Fibroblast of skin of abdomen (primary cell): ENCODE data around the gene SMAD1.
"Not testable (repeated sequence)": the region's sequence is repeated elsewhere in the genome, so short reads cannot be mapped to it uniquely, and the experiment has no call there.

ENCODE experiments used
- DNase-seq: peaks from one replicate; pipeline ENCODE4 v3.0.0-alpha.2; 2013

The SMAD1 gene

DNA sequence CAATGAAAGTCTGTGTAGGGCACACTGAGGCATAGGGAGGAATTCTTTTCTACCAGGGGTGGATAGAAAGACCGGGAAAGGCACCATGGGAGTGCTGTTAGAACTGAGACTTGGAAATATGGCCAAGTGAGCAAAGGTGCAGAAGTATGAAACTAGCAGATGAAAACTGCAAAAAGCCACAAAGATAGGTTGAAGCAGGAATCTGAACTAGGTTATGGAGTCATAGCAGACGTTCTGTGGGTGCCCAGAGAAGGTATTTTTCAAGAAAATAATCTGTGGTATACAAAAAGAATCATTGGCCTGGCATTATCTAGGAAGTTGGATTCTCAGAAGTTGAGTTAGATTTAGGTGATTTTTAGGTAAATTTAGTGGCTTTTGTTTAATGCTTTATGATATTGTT is 48.5 kb downstream of the SMAD1 start:
- no peak for DNase-seq

DNA sequence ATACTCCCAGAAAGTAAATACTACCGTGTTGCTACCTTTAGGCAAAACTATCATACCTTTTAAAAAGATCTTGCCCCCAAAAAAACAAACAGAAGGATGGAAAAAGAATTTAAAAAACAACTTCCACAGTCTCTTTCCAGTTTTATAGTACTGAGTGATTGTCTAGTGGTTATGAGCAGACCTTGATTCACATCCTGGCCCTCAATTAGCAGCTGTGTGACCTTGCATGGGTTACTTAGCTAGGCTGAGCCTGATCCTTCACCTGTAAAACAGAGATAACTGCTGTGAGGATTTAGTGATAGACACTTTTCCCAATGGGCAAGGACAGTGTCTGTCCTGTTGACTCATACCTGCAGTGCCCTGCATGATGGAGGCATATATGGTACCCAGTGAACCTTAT is 49.0 kb downstream of the SMAD1 start:
- DNase-seq, result no peak

DNA sequence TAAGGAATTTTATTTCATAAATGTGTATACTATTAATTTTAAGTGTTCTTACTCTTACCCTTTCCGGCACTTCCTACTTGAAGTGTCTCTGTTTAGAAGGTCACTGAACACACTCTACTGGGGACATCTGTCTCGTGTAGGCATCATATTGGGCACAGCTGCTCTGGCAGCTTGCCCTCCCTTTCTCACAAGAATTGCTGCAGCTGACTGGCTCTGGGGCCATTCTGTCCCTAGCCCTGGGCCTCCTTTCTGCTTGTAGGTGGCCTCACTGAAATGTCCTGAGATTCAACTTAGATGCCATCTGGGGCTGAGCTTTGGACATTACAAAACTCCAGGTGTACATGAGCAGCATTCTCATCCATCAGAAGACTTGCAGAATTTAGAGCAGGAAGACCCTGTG is 49.6 kb downstream of the SMAD1 start:
- DNase-seq, result no peak

DNA sequence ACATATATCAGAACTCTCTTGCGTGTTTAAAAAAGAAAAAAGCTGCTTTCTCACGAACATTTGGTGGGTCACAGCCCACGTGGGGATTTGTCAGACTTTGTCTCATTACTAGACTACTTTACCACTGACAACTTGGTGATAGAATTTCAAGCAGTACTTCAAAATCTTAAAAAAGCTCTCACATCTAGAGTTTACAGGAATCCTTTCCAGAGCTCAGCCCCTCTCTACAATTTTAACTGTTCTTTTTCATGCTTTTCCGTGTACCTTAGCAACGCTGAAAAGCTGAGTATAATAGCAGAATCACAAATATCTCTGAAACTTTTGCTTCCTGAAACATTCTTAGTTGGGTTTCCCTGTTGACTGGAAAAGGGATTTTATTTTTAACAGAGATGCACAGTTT is 50.2 kb downstream of the SMAD1 start:
- no peak for DNase-seq

DNA sequence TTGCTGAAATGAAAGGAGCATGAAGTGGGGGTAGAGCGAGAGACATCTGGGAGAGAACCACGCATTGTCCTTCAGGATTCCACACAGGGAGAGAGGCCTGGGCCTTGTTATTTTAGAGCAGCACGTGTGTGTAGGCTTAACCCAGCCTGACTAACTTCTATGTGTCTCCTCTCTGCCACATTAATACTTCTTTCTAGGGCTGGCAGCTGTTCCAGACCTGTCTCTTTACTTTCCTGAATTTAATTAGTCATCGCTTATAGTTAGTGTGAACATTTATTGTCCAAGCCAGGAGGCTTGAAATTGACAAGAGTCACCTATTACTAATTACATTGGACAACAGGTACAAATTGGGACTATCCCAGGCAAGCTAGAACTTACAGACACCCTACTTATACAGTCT is 51.3 kb downstream of the SMAD1 start:
- peak; percentile 70 for DNase-seq

DNA sequence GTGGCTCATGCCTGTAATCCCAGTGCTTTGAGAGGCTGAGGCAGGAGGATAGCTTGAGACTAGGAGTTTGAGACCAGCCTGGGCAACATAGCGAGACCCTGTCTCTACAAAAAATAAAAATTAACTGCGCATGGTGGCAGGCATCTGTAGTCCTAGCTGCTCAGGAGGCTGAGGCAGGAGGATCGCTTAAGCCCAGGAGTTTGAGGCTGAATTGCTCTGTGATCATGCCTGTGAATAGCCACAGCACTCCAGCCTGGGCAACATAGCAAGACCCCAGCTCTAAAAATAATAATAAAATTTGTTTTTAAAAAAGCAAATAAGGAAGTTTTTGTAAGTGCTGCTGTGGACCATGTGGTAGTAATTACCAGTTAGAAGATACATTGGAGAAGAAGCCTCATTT is 51.8 kb downstream of the SMAD1 start:
- DNase-seq, result not testable (repeated sequence)

DNA sequence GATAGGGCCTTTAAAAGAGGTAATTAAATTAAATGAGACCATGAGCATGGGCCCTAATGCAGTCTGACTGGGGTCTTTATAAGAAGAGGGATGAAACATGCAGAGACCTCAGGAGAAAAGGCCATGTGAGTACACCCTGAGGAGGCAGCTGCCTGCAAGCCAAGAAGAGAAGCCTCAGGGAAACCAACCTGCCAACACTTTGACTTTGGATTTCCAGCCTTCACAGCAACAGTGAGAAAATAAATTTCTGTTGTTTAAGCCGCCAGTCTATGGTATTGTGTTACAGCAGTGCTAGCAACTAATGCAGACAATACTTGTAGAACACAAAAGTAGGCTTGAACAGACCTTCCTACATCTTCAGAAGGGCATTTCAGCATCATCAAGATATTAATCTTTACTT is 52.3 kb downstream of the SMAD1 start:
- no peak for DNase-seq

DNA sequence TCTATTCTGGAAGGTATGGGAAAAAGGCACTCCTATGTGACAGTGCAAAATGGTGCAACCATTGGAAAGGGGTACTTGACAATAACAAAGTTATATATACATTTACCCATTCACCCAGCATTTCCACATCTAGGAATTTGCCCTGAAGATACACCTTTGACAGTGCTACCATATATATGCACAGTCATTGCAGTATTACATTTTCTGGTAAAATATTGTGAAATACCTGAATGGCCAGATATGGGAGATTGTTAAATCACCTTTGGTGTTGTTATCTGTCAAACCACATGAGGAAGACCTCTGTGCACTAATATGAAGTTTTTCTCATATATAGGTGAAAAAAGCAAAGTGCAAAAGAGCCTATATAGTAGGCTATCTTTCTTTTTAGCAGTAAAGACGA is 53.5 kb downstream of the SMAD1 start:
- DNase-seq, result no peak

DNA sequence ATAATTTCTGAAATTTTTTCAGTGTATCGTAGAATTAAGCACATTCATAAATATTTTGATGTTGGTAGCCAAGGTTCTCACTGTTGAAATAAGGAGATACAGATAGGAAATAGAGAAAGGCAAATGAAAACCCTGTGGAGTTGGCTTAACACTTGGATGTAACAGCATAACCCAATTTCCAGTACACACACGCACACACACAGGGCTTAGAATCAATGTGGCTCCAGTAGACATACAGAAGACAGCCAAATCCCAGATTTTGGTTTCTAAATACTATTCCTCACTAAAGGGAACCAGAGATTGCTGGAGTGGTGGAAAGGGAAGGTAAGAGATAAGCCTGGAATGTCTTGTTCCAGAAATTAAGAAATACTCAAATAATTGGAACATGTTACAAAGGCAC is 54.4 kb downstream of the SMAD1 start:
- no peak for DNase-seq

DNA sequence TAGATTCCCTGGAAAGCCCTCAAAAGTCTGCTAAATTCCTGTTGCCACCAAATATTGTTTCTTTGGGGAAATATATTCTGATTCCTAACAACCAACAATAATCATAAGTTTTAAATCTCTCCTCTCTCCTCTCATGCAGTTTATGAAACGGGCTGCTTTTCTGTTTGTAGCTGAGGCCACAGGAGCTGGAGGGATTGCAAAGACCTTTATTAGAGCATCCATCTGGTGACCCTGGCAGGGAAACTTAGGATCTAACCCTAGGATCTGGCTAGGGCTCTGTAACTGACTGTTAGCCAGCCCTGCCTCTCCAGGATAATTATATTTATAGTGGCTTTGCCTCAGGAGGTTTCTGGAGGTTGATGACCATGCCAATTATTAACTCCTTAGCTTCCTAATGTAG is 56.9 kb downstream of the SMAD1 start:
- no peak for DNase-seq

DNA sequence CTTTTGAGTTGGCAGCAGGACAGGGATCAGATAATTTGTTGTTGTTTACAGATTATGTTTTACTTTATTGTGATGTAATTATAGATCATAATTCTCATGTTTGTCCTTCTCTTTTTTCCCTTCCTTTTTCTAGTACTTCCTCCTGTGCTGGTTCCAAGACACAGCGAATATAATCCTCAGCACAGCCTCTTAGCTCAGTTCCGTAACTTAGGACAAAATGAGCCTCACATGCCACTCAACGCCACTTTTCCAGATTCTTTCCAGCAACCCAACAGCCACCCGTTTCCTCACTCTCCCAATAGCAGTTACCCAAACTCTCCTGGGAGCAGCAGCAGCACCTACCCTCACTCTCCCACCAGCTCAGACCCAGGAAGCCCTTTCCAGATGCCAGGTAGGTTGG is 58.0 kb downstream of the SMAD1 start:
- no peak for DNase-seq

DNA sequence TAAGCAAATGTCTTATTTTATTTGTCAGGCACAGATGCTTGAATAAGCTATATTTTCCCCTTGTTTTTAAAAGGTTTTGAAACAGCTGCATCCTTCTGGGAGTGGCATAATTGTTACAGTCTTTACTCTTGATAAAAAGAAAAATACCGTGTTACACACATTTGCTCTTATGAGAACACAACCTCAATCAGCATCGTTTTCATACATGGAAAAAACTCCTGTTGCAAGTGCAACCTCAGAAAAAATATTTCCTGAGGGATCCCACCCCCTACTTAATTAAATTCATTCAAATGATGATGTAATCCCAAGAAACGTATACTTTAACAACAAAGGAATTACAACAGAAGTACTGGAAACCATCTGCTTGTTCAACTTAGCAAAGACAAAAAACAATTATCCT is 58.6 kb downstream of the SMAD1 start:
- peak; percentile 78 for DNase-seq

DNA sequence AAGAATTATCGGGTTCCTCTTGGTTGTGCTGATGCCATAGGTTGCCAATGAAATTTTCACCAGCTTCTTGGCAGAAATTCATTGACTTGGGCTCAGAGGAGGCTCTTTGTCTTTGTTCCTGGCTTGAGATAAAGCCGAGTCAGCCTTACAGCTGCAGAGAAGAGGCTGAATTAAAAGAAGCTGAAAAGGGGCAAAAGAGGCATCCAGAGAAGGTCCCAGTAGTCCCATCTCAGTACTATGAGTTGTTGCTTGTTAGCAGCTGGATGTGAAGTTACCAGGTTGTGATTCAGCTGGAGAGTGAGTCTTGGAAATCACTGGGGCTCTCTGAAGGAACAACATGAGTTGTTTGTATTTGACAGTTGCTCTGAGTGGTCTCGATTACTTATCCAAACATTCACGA is 59.7 kb downstream of the SMAD1 start:
- no peak for DNase-seq

DNA sequence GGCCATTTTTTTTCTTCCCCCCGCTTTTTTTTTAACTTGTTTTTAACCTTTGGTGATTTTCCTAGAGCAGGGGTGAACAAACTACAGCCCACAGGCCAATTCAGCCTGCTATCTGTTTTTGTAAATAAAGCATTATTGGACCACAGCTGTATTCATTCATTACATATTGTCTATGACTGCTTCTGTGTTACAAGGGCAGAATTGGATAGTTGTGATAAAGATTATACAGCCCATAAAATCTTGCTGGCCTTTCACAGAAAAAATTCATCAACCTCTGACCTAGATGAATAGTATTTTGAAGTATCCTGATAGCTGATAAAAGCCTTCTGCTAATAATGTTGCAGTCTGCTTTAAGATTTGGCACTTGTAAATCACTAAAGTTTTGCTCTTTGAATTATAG is 63.4 kb downstream of the SMAD1 start:
- DNase-seq, result no peak

DNA sequence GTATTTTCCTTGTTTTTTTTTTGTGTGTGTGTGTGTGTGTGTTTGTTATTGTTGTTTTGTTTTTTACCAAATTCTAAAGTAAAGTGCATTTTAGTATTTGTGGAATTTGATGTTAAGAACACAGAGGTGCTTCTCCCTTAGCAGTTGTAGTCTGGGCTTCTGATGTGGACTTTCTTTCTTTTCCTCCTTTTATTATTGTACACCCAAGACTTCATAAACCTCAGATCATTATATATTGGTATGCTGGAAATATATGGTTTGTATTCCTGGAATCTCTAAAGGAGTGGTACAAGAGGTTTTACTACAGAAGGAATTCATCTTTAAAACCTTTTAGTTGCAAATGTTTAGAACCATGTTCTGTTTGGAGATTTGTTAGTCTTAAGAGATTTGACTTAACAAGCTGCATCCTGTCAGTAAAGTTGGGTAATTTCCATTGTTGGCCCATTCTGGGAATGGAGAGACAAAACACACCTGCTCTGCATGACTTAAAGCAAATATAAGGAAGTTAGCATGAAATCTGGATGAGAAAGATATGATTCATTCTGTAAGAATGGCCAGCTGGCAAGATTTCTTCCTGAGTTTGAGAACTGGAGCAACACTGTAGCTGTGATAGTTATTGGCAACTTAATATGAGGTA is 64.0 kb downstream of the SMAD1 start:
- DNase-seq, result peak; percentile 93

DNA sequence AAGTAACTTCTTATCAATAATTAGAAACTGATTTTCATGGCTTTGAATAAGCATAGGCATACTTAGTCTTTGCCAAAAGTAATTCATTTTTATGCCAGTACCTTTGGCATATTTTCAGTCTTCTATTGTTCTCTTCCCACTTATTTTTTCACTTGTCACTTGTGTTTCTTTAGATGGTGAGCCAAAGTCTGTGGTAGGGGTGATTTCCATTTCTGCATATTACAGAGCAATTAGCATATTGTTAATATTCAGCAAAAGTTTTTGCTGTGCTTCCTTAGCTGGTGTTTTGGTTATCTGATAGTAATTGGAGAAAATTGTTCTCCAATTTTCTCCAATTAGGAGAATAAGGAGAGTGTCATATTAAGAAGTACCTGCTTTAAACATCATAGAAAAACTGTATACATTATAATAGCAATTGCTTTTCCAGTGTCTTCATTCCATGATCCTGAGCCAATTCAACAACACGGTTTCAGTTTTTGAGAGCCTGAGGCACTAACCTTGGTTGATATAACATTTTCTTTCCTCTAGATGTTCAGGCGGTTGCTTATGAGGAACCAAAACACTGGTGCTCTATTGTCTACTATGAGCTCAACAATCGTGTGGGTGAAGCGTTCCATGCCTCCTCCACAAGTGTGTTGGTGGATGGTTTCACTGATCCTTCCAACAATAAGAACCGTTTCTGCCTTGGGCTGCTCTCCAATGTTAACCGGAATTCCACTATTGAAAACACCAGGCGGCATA is 64.7 kb downstream of the SMAD1 start:
- no peak for DNase-seq

DNA sequence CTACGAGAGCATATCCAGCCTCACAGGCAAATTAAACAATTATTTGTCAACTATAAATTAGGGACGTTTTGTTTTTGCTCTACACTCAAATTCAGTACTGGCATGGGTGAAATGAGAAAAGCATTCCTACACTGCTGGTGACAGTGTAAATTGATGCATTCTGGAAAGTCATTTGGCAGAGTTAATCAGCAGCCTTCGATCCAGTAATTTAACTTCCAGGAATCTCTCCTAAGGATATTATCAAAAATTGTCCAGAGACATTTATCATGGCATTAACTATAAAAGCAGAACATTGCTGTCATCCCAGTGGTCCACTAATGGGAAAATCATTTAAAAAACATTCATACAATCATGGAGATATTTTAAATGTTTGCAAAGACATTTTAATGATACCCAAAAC is 70.0 kb downstream of the SMAD1 start:
- no peak for DNase-seq

DNA sequence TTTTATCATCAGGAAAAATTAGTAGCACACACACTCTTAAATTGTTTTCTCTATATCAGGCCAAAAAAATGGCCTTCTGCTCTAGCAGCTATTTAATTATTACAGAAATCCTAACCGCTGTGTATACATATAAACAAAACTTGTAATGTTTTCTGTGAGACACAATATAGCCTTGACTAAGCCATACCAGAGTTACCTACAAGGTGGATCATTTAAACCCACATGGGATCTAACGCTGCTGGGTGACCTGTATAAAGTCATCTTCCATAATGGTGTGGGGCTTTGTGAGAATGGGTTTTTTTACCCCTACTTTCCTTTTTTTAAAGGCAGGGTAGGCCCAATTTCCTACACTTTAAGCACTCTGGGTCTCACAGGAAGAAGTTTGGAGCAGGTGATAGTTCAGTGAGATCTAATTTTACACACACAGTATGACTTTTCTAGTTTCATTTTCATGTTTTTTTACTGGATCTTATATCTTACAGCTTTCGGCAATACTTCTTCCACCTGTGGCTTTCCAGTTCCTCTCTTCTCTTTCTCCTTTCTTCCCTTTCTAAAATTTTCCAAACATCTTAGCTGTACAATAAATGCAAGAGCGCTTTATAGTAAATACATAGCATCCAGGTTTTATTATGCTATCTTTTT is 70.6 kb downstream of the SMAD1 start:
- DNase-seq, result no peak

DNA sequence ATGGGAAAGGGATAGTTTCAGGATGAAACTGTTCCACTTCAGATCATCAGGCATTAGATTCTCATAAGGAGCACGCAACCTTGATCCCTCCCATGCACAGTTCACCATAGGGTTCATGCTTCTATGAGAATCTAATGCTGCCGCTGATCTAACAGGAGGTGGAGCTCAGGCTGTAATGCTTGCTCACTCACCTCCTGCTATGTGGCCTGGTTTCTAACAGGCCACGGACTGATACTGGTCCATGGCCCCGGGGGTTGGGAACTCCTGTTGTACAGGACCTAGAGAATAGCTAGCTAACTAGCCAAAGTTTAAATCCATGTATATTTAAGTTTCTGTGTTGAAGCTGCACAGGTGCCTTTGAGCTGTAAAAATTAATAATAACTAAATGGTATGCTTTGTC is 71.7 kb downstream of the SMAD1 start:
- no peak for DNase-seq

DNA sequence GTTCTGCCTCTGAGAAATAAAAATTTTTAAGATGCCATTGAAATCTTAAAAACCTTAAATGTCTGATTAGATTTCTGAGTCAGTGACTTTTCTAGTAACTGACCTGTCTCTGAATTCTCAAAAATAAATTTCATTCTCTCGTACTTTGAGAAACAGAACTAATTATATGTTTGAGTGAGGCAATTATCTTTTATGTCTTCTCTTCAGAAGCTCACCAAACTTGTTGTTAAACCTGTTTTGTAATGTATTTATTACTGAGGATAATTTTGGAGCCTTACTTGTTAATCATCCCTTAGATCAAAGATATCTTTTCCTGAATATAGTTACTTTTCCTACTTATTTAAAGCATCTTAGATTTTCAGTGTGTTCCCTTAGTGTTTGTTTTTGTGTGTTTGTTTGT is 73.0 kb downstream of the SMAD1 start:
- no peak for DNase-seq

DNA sequence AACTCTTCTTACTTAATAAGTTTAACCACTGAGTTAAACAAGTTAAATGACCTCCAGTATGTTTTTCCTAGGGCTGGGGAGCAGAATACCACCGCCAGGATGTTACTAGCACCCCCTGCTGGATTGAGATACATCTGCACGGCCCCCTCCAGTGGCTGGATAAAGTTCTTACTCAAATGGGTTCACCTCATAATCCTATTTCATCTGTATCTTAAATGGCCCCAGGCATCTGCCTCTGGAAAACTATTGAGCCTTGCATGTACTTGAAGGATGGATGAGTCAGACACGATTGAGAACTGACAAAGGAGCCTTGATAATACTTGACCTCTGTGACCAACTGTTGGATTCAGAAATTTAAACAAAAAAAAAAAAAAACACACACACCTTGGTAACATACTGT is 76.1 kb downstream of the SMAD1 start:
- peak; percentile 71 for DNase-seq

DNA sequence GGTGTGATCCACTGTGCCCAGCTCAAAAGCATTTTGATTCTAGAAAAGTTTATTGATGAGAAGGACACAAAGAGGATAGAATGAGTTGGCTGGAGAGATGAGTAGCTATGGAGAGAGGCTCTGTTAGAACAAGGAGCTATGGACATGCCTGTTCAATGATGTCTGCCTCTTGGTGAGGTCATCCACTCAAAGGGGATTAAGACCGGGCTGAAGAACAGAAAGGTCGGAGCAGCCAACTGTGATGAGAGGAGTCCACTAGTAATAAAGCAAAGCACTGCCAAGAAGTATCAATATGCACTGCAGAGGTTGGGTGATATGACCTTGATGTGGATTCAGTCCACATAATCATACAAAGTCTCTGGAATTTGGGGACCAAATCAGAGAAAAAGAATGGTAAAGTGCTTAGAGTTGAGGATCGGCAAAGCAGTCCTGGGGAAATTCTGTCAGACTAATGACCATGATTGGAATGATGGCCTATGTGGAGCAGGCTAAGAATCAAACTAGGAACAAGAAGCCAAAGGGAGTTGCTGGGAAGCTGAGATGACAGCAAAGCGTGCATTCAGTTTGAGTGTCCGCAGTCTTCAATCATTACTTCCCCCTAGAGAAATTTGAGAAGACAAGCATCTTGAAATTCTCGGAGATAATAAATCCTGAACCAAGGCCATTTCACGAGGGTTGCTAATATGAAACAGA is 81.8 kb downstream of the SMAD1 start:
- no peak for DNase-seq

DNA sequence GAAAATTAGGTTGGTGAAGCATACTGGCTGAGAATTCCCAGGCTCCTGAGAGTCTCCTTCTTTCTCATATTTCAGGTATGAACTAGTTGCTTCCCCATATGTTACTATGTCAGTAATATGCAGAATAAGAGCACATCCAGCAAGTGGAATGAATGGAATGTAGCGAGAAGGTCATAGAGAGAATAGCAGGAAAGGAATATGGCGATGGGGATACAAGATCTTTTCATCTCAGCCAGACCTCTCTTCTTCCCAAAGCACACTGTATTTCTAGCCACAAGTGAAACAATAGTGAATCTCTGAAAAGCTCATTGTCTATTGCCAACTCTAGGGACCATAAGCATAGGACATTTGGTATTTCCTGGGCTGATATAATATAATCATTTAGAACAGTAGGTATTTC is 82.9 kb downstream of the SMAD1 start:
- no peak for DNase-seq

DNA sequence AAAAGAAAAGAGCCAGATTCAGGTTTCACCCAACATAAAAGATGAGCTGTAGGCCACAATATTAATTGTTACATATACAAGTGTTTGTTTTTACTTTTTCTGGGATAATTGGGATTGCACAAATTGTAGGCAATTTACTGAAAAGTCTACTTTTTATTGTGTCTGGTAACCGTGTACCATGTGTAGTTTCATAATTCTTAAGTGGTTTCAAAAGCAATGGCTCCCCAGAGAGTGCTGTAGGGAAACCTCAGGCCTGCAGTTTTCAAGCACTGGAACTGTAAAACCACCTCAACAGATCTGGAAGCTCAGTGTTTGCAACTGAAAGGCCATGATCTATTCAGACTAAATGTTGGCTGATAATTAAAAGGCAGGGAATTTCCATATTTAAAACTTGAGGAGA is 83.7 kb downstream of the SMAD1 start:
- DNase-seq, result no peak
